ENCODE results near the gene KRT77.

DNA sequence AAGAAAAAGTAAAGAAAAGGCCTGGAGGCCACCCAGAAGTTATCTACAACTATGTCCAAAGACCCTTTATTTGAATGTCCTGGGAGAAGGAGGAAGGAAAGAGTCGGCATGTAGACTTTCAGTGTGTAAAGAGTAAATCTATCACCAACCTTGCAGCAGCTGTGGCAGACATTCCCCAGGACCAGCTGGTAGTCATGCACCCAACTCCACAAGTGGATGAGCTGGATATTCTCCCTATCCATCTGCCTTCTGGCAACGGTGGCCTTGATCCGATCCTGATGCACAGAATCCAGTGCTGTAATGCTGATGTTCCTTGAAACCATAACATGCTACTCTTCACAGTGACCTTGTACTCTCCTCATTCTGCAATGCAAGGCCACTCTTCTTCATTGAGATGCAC lies 46.5 kb upstream of the KRT77 start:
- TF ChIP-seq POLR2AphosphoS5 (IDR thresholded peaks at IDR 0.05; ENCODE audit: low read depth, low read length) (no peak), POLR2A (IDR thresholded peaks at IDR 0.05; ENCODE audit: low read depth, low read length) (no peak)

All from GM12892 (cell line).